Measurements from ENCODE around the gene PARD3. TPM values are rescaled to one million over a fixed set of nuclear protein-coding genes. Genes with fewer than 3 reads are reported as not detected.

The PARD3 gene
- total RNA-seq, 4 donors from 2014 or later = 27.3 to 65.3 (median 55.6) TPM

GRCh38 chr10:34825414-34825813 is 10.3 kb upstream of the PARD3 start:
- Histone ChIP-seq H3K27ac (no peak overlapping the region), H3K9me3 (no peaks in the 10 kb centered on the region), H3K27me3 (no peaks in the 10 kb centered on the region), H3K4me3 (no peak overlapping the region), H3K36me3 (no peaks in the 10 kb centered on the region), H3K4me1 (no peaks in the 10 kb centered on the region)
- intact Hi-C loops (cut with DNase I; ENCODE audit: low total_unique reads) = no loop called here
- WGBS, 2 donors (ENCODE audit: low coverage in 1 of 2) = 60 to 69% methylated on average over 2 of the region's 2 CpGs
- DNase-seq = no peak
- no peak for TF ChIP-seq POLR2A (IDR thresholded peaks at IDR 0.05)
- TF ChIP-seq, protein P1, sequence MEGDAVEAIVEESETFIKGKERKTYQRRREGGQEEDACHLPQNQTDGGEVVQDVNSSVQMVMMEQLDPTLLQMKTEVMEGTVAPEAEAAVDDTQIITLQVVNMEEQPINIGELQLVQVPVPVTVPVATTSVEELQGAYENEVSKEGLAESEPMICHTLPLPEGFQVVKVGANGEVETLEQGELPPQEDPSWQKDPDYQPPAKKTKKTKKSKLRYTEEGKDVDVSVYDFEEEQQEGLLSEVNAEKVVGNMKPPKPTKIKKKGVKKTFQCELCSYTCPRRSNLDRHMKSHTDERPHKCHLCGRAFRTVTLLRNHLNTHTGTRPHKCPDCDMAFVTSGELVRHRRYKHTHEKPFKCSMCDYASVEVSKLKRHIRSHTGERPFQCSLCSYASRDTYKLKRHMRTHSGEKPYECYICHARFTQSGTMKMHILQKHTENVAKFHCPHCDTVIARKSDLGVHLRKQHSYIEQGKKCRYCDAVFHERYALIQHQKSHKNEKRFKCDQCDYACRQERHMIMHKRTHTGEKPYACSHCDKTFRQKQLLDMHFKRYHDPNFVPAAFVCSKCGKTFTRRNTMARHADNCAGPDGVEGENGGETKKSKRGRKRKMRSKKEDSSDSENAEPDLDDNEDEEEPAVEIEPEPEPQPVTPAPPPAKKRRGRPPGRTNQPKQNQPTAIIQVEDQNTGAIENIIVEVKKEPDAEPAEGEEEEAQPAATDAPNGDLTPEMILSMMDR (IDR thresholded peaks at IDR 0.05) = no peak
- TF ChIP-seq POLR2AphosphoS5 (IDR thresholded peaks at IDR 0.05) = no peak
- no peak for TF ChIP-seq EP300 (IDR thresholded peaks at IDR 0.05; ENCODE audit: low read depth)
- in situ Hi-C loops (cut with MboI; ENCODE audit: low pct_ligation_motif_present in 1 of 4, low pct_unique_long_range_greater_than_20kb in 1 of 4, low sequenced_read_pairs in 3 of 4) = no loop called here

DNA sequence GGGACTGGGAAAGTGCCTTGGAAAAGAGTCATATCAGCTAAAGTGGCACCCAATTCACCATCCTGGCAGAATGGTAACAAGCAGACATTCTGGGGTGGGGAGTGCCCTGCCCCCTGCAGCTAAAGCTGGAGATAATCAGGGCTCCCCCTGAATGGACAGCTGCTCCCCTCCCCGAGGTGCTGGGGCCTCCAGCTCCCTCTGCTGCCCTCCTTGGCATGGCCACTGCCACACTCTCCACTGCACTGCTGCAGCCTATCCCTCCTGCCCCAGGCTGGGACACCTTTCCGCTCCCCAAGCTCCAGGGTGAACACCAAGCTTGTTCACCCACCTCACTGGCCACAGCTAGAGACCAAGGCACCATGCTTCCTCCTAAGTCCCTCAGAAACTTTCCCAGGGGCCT is 9.8 kb upstream of the PARD3 start:
- no peaks in the 10 kb centered on the region for H3K4me1 ChIP-seq
- in situ Hi-C loops (cut with MboI; ENCODE audit: low pct_ligation_motif_present in 1 of 4, low pct_unique_long_range_greater_than_20kb in 1 of 4, low sequenced_read_pairs in 3 of 4) (no loop called here), intact Hi-C loops (cut with DNase I; ENCODE audit: low total_unique reads) (no loop called here)
- no peak overlapping the region for H3K27ac ChIP-seq
- no peaks in the 10 kb centered on the region for H3K27me3 ChIP-seq
- 100% methylated on average over 1 of the region's 2 CpGs; no CpG with 5 or more reads in 1 of the 2 donors for WGBS, 2 donors (ENCODE audit: low coverage in 1 of 2)
- TF ChIP-seq, protein P1 (IDR thresholded peaks at IDR 0.05) = no peak
- no peak for TF ChIP-seq EP300 (IDR thresholded peaks at IDR 0.05; ENCODE audit: low read depth)
- no peak for TF ChIP-seq POLR2A (IDR thresholded peaks at IDR 0.05)
- TF ChIP-seq POLR2AphosphoS5 (IDR thresholded peaks at IDR 0.05) = no peak
- H3K36me3 ChIP-seq = no peaks in the 10 kb centered on the region
- H3K4me3 ChIP-seq = no peak overlapping the region
- DNase-seq = no peak
- H3K9me3 ChIP-seq = no peaks in the 10 kb centered on the region

DNA sequence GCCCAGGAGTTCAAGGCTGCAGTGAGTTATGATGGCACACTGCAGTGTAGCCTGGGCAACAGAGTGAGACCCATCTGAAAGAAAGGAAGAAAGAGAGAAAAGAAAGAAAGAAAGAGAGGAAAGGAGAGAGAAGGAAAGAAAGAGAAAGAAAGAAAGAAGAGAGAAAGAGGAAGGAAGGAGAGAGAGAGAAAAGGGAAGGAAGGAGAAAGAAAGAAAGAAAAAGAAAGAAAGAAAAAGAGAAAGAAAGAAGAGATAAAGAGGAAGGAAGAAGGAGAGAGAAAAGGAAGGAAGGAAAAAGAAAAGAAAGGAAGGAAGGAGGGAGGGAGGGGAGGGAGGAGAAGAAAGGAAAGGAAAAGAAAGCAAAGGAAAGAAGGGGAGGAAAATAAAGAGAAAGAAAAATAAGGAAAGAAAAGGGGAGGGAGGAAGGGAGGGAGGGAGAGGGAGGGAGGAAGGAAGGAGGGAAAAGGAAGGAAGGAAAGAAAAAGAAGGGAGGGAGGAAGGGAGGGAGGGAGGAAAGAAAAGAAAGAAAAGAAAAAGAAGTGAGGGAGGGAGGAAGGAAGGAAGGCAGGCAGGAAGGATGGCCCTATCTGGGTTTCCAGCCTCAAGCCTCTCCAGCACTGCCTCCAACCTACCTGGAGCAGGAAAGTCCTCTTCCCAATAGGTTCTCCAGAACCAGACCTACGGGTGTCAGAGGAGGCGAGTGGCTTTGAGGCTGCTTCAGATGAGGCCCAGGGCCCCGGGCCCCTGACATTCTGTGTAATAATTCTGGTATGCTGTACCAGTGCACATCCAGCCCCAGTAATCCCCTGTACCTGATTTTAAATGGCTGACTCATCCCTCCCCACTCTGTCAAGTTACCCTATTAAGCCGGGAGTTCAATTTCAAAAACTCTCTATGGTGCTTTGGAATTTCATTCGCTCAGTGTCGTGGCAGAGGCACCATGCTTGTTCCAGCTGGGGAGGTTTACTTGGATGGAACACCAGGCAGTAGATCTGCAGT is 6.8 kb upstream of the PARD3 start:
- Histone ChIP-seq H3K4me3 (no peak overlapping the region), H3K4me1 (no peaks in the 10 kb centered on the region), H3K36me3 (no peaks in the 10 kb centered on the region), H3K27ac (no peak overlapping the region), H3K27me3 (no peaks in the 10 kb centered on the region), H3K9me3 (no peaks in the 10 kb centered on the region)
- 83% methylated on average over 6 of the region's 6 CpGs; no CpG with 5 or more reads in 1 of the 2 donors for WGBS, 2 donors (ENCODE audit: low coverage in 1 of 2)
- TF ChIP-seq POLR2AphosphoS5 (IDR thresholded peaks at IDR 0.05) (no peak), POLR2A (IDR thresholded peaks at IDR 0.05) (no peak), EP300 (IDR thresholded peaks at IDR 0.05; ENCODE audit: low read depth) (no peak)
- TF ChIP-seq, protein P1 (IDR thresholded peaks at IDR 0.05) = no peak
- DNase-seq = no peak
- intact Hi-C loops (cut with DNase I; ENCODE audit: low total_unique reads) (no loop called here), in situ Hi-C loops (cut with MboI; ENCODE audit: low pct_ligation_motif_present in 1 of 4, low pct_unique_long_range_greater_than_20kb in 1 of 4, low sequenced_read_pairs in 3 of 4) (no loop called here)

- intact Hi-C loops (cut with DNase I; ENCODE audit: low total_unique reads) (loop anchor here (5.0 kb wide), 2 partner anchors 95 to 150 kb away; no protein-coding TSS in a partner anchor), in situ Hi-C loops (cut with MboI; ENCODE audit: low pct_ligation_motif_present in 1 of 4, low pct_unique_long_range_greater_than_20kb in 1 of 4, low sequenced_read_pairs in 3 of 4) (no loop called here)
- no peak overlapping the region for H3K4me3 ChIP-seq
- H3K4me1 ChIP-seq = peaks cover 0 to 24% (median 20%) of the 10 kb centered on the region in 4 donors
- WGBS, 2 donors (ENCODE audit: low coverage in 1 of 2) = 73 to 92% methylated on average over 1 to 3 of the region's 3 CpGs
- no peaks in the 10 kb centered on the region for H3K27me3 ChIP-seq
- no peaks in the 10 kb centered on the region for H3K9me3 ChIP-seq
- H3K36me3 ChIP-seq = no peaks in the 10 kb centered on the region
- TF ChIP-seq POLR2A (IDR thresholded peaks at IDR 0.05) = no peak
- no peak for TF ChIP-seq EP300 (IDR thresholded peaks at IDR 0.05; ENCODE audit: low read depth)
- TF ChIP-seq, protein P1 (IDR thresholded peaks at IDR 0.05) = no peak
- TF ChIP-seq POLR2AphosphoS5 (IDR thresholded peaks at IDR 0.05) = no peak
- H3K27ac ChIP-seq = no peak overlapping the region
- no peak for DNase-seq
These were observed 2.5 kb upstream of the PARD3 start for GRCh38 chr10:34817586-34817985.
